ENCODE results near the gene KCNMA1.

Gene KCNMA1

GRCh38 chr10:77374189-77374656, 263.4 kb downstream of the KCNMA1 start:
- TF ChIP-seq, protein P1, sequence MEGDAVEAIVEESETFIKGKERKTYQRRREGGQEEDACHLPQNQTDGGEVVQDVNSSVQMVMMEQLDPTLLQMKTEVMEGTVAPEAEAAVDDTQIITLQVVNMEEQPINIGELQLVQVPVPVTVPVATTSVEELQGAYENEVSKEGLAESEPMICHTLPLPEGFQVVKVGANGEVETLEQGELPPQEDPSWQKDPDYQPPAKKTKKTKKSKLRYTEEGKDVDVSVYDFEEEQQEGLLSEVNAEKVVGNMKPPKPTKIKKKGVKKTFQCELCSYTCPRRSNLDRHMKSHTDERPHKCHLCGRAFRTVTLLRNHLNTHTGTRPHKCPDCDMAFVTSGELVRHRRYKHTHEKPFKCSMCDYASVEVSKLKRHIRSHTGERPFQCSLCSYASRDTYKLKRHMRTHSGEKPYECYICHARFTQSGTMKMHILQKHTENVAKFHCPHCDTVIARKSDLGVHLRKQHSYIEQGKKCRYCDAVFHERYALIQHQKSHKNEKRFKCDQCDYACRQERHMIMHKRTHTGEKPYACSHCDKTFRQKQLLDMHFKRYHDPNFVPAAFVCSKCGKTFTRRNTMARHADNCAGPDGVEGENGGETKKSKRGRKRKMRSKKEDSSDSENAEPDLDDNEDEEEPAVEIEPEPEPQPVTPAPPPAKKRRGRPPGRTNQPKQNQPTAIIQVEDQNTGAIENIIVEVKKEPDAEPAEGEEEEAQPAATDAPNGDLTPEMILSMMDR (conservative IDR thresholded peaks at IDR 0.05; ENCODE audit: low read depth, low read length), result no peak
- no peak overlapping the region for H3K4me3 ChIP-seq (ENCODE audit: low read length)
- DNase-seq (ENCODE audit: low read depth), result no peak

- H3K4me3 ChIP-seq (ENCODE audit: low read length), result no peak overlapping the region
- TF ChIP-seq, protein P1 (conservative IDR thresholded peaks at IDR 0.05; ENCODE audit: low read depth, low read length), result no peak
- DNase-seq (ENCODE audit: low read depth), result no peak
Observed at GRCh38 chr10:77371848-77372799, 265.5 kb downstream of the KCNMA1 start.

- no peak overlapping the region for H3K4me3 ChIP-seq (ENCODE audit: low read length)
- TF ChIP-seq, protein P1 (conservative IDR thresholded peaks at IDR 0.05; ENCODE audit: low read depth, low read length), result no peak
- DNase-seq (ENCODE audit: low read depth), result no peak
Observed at GRCh38 chr10:77371421-77371820, 266.2 kb downstream of the KCNMA1 start.

DNA sequence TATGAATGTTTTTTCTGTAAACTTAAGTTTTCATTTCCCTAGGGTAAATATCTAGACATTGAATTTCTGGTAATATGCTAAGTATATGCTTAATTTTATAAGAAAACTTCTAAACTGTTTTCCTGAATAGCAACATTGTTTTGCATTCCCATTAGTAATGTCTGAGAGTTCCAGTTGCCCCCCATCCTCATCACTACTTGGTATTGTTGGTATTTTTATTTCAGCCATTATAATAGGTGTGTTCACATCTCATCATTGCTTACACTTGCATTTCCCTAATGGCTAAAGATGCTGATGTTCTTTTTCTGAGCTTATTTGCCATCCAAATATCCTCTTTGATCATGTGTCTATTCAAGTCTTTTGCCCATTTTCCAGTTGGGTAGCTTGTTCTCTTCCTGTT, 269.6 kb downstream of the KCNMA1 start:
- no peak for DNase-seq (ENCODE audit: low read depth)
- TF ChIP-seq, protein P1 (conservative IDR thresholded peaks at IDR 0.05; ENCODE audit: low read depth, low read length), result no peak
- H3K4me3 ChIP-seq (ENCODE audit: low read length), result no peak overlapping the region

DNA sequence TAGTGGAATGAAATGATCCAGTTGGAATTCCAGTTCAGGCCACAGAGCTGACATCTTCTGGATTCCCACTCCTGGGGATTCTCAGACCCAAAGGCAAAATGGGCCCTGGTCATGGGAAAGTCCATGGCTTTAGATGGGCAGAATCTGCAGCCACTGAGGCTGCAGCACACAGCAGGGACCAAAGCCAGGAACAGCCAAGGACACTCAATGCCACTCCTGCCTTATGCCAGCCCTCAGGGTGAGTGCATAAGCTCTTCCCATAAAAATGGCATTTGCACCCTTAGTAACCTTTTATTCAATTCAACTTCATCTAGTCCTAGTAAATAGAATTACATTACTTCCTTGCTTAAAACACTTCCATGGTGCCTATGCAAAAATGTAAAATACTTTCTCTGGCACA, 274.4 kb downstream of the KCNMA1 start:
- H3K4me3 ChIP-seq (ENCODE audit: low read length), result no peak overlapping the region
- TF ChIP-seq, protein P1 (conservative IDR thresholded peaks at IDR 0.05; ENCODE audit: low read depth, low read length), result no peak
- no peak for DNase-seq (ENCODE audit: low read depth)

DNA sequence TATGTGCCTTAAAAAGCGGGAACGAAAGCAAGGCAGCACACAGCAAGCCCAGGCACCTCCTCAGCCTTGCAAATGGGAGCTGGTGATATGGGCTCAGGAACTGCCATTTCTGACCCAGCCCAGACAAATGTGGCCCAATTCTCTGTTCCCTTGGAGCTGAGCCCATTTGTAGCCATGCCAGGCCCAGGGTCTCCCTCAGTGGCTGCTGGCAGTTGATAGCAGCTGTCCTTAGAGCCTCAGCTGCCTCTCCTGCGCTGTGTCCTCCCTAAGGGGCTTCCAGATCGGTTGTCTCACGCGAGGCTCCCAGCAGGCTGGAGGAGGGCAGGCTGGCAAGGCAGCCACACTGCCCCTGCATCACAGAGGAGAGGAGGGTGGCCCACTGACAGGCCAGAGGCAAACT, 275.8 kb downstream of the KCNMA1 start:
- TF ChIP-seq, protein P1 (conservative IDR thresholded peaks at IDR 0.05; ENCODE audit: low read depth, low read length), result no peak
- no peak for DNase-seq (ENCODE audit: low read depth)
- no peak overlapping the region for H3K4me3 ChIP-seq (ENCODE audit: low read length)

GRCh38 chr10:77361426-77361825, 276.2 kb downstream of the KCNMA1 start:
- DNase-seq (ENCODE audit: low read depth), result no peak
- no peak overlapping the region for H3K4me3 ChIP-seq (ENCODE audit: low read length)
- TF ChIP-seq, protein P1 (conservative IDR thresholded peaks at IDR 0.05; ENCODE audit: low read depth, low read length), result no peak

All from retinal pigment epithelial cell (primary cell).